K562 (cell line): ENCODE data around the gene NAT14. TPM values are rescaled to one million over a fixed set of nuclear protein-coding genes. Genes with fewer than 3 reads are reported as not detected.

Source experiments
- ATF7 ChIP-seq: fragments of 450-650 bp; IDR thresholded peaks from 2 replicates; pipeline ENCODE4 v1.7.1; 2014; ENCODE audit warnings: mild to moderate bottlenecking, moderate library complexity
- JUN ChIP-seq, 2 experiments: sonication (generic) in 1 of 2; formaldehyde crosslinking in 1 of 2; IDR thresholded peaks; 2 replicates each; pipeline versions ENCODE4 v1.6.1 to v1.8.0; 2012 to 2022; ENCODE audit warnings: borderline replicate concordance in 2 of 2, mild to moderate bottlenecking in 2 of 2, improper control_type of control experiment in 1 of 2, low read depth in 1 of 2, low read length in 1 of 2, missing genetic modification reagents in 1 of 2
- NFRKB ChIP-seq: fragments of 450-650 bp; IDR thresholded peaks from 2 replicates; pipeline ENCODE4 v1.6.1; 2016; ENCODE audit warnings: low read depth
- NFYB ChIP-seq: IDR thresholded peaks from 2 replicates; pipeline ENCODE4 v1.6.1; 2011; ENCODE audit warnings: mild to moderate bottlenecking, moderate library complexity; ENCODE audit not compliant: insufficient read length; ENCODE audit errors: extremely low read depth
- NR1H2 ChIP-seq: sonication (generic); formaldehyde crosslinking; IDR thresholded peaks from 2 replicates; pipeline ENCODE4 v1.4.0; 2020; ENCODE audit warnings: mild to moderate bottlenecking, missing genetic modification reagents
- RBM15 ChIP-seq: fragments of 200-400 bp; formaldehyde crosslinking; IDR thresholded peaks from 2 replicates; pipeline ENCODE4 v1.6.1; 2018; ENCODE audit warnings: mild to moderate bottlenecking, low read length, moderate library complexity; ENCODE audit not compliant: insufficient read depth
- TARDBP ChIP-seq: fragments of 450-650 bp; IDR thresholded peaks from 2 replicates; pipeline ENCODE4 v1.6.1; 2016
- polyA plus RNA-seq, 8 experiments: library from polyadenylated mRNA; depleted of rRNA in 4 of 8; stranded (reverse) in 5 of 8; unstranded in 3 of 8; fragments of >200 nt; fragmentation: Nextera tagmentation in 2 of 8; fragmentation: Illumina TruSeq in 1 of 8; extraction: Ambion mirVana in 2 of 8; extraction: Trizol in 1 of 8; gene quantifications; 2 replicates each; pipeline versions ENCODE4 v1.2.1 to v1.2.3, GENCODE V29; 2011 to 2014; ENCODE audit warnings: inconsistent platforms in 1 of 8, missing spikeins in 1 of 8
- total RNA-seq, 7 experiments: library from RNA; depleted of rRNA in 6 of 7; stranded (reverse); fragments of >200 nt in 6 of 7; fragmentation: Illumina TruSeq in 2 of 7; extraction: Trizol in 2 of 7; gene quantifications; 2 replicates each; pipeline versions ENCODE4 v1.2.1 to v1.2.3, GENCODE V29; 2011 to 2021; ENCODE audit warnings: low replicate concordance in 1 of 7
- TF ChIP-seq, protein P1 (sequence below): sonication (generic); formaldehyde crosslinking; IDR thresholded peaks from 2 replicates; pipeline ENCODE4 v1.9.0; 2022; ENCODE audit warnings: mild to moderate bottlenecking, missing genetic modification reagents
- TF ChIP-seq, protein P2 (sequence below): fragments of 450-650 bp; IDR thresholded peaks from 2 replicates; pipeline ENCODE4 v1.6.1; 2014; ENCODE audit warnings: low read depth, mild to moderate bottlenecking, moderate library complexity, borderline replicate concordance
- TF ChIP-seq, protein P3 (sequence below): fragments of 450-650 bp; IDR thresholded peaks from 2 replicates; pipeline ENCODE4 v1.6.1; 2016; ENCODE audit warnings: low read depth, mild to moderate bottlenecking, moderate library complexity
- TF ChIP-seq, protein P4 (sequence below): IDR thresholded peaks from 3 replicates; pipeline ENCODE4 v1.6.1; 2011; ENCODE audit warnings: borderline replicate concordance, mild to moderate bottlenecking; ENCODE audit not compliant: insufficient read length, insufficient read depth
- TF ChIP-seq, protein P5 (sequence below): sonication (generic); formaldehyde crosslinking; IDR thresholded peaks from 2 replicates; pipeline ENCODE4 v1.8.1; 2023; ENCODE audit warnings: mild to moderate bottlenecking, missing genetic modification reagents

The NAT14 gene
- total and polyA plus RNA-seq, 9 of the 15 experiments (the other 6 are each of a cell fraction or from before 2014, with no cell fraction given): 2.4 to 77.0 (median 26.7) TPM

DNA sequence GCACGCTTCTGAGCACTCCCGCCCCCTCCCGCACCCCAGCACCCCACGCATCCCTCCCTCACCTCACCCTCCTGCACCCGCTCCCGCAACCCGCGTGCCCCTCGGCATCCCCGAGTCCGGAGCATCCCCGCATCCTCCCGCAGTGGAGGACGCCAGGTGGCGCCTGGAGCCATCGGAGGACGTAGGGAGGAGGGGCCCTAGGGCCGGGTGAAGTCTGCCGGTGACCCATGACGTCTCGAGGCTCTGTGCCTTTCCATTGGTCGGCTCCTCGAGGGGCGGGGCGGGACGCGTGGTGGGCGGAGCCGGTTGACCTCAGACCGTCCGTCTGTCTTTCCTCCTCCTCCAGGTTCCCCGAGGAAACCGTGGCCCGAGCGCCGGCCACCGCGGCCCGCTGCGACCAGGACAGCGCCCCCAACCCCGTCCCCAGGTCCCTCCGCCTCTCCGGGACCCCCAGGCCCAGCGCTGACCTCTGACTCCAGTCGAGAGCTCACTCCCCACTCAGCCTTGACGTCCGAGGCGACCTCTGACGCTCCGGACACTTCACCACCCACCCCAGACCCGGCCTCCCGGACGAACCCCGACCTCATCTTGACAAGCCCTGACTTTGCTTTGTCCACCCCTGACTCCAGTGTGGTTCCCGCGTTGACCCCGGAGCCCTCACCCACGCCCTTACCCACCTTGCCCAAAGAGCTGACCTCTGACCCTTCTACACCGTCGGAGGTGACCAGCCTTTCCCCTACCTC, 32.1 kb downstream of the NAT14 start (continued):
- TF ChIP-seq, protein P1, sequence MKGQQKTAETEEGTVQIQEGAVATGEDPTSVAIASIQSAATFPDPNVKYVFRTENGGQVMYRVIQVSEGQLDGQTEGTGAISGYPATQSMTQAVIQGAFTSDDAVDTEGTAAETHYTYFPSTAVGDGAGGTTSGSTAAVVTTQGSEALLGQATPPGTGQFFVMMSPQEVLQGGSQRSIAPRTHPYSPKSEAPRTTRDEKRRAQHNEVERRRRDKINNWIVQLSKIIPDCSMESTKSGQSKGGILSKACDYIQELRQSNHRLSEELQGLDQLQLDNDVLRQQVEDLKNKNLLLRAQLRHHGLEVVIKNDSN: peak; percentile 14; the same call in 1 of the 2 replicates
- TF ChIP-seq JUN (IDR thresholded peaks at IDR 0.05; ENCODE audit: borderline replicate concordance, low read depth, low read length) (0 out of 2 replicates have a peak, but pooled peaks have one; percentile 21), JUN (CRISPR knock-in tag; IDR thresholded peaks at IDR 0.05; ENCODE audit: borderline replicate concordance) (no peak), NFRKB (no peak), TARDBP (no peak), NR1H2 (CRISPR knock-in tag) (no peak), RBM15 (no peak), NFYB (peak; percentile 97), ATF7 (peak; percentile 65)
- TF ChIP-seq, protein P2, sequence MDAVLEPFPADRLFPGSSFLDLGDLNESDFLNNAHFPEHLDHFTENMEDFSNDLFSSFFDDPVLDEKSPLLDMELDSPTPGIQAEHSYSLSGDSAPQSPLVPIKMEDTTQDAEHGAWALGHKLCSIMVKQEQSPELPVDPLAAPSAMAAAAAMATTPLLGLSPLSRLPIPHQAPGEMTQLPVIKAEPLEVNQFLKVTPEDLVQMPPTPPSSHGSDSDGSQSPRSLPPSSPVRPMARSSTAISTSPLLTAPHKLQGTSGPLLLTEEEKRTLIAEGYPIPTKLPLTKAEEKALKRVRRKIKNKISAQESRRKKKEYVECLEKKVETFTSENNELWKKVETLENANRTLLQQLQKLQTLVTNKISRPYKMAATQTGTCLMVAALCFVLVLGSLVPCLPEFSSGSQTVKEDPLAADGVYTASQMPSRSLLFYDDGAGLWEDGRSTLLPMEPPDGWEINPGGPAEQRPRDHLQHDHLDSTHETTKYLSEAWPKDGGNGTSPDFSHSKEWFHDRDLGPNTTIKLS: 0 out of 2 replicates have a peak, but pooled peaks have one; percentile 28
- TF ChIP-seq, protein P3, sequence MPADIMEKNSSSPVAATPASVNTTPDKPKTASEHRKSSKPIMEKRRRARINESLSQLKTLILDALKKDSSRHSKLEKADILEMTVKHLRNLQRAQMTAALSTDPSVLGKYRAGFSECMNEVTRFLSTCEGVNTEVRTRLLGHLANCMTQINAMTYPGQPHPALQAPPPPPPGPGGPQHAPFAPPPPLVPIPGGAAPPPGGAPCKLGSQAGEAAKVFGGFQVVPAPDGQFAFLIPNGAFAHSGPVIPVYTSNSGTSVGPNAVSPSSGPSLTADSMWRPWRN: peak; percentile 68; the same call in 1 of the 2 replicates
- TF ChIP-seq, protein P4, sequence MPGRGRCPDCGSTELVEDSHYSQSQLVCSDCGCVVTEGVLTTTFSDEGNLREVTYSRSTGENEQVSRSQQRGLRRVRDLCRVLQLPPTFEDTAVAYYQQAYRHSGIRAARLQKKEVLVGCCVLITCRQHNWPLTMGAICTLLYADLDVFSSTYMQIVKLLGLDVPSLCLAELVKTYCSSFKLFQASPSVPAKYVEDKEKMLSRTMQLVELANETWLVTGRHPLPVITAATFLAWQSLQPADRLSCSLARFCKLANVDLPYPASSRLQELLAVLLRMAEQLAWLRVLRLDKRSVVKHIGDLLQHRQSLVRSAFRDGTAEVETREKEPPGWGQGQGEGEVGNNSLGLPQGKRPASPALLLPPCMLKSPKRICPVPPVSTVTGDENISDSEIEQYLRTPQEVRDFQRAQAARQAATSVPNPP: no peak
- TF ChIP-seq, protein P5, sequence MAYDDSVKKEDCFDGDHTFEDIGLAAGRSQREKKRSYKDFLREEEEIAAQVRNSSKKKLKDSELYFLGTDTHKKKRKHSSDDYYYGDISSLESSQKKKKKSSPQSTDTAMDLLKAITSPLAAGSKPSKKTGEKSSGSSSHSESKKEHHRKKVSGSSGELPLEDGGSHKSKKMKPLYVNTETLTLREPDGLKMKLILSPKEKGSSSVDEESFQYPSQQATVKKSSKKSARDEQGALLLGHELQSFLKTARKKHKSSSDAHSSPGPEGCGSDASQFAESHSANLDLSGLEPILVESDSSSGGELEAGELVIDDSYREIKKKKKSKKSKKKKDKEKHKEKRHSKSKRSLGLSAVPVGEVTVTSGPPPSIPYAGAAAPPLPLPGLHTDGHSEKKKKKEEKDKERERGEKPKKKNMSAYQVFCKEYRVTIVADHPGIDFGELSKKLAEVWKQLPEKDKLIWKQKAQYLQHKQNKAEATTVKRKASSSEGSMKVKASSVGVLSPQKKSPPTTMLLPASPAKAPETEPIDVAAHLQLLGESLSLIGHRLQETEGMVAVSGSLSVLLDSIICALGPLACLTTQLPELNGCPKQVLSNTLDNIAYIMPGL (CRISPR knock-in tag): peak; percentile 72
